Endodermal cell (in vitro differentiated cells): ENCODE measurements around the gene ARAP2. TPM values are rescaled to one million over a fixed set of nuclear protein-coding genes. Genes with fewer than 3 reads are reported as not detected.

Source experiments
- DNase-seq: peaks from one replicate; pipeline ENCODE4 v3.0.0-alpha.2; 2017
- H3K27ac ChIP-seq: 2 replicates; pipeline ENCODE4 v1.5.1; 2013; ENCODE audit warnings: mild to moderate bottlenecking, low read depth, low read length, moderate library complexity
- H3K27me3 ChIP-seq: 2 replicates; pipeline ENCODE4 v1.6.1; 2013; ENCODE audit warnings: mild to moderate bottlenecking, low read length, moderate library complexity; ENCODE audit not compliant: insufficient read depth, control insufficient read depth, poor library complexity, severe bottlenecking
- H3K36me3 ChIP-seq: 2 replicates; pipeline ENCODE4 v1.7.0; 2013; ENCODE audit warnings: mild to moderate bottlenecking, low read length, moderate library complexity; ENCODE audit not compliant: control insufficient read depth, insufficient read depth
- H3K4me1 ChIP-seq: one replicate; pipeline ENCODE4 v1.7.0; 2013; ENCODE audit warnings: low read length; ENCODE audit not compliant: control insufficient read depth, insufficient read depth
- H3K4me3 ChIP-seq: 2 replicates; pipeline ENCODE4 v1.5.1; 2013; ENCODE audit warnings: mild to moderate bottlenecking, low read length, moderate library complexity
- H3K9ac ChIP-seq: 2 replicates; pipeline ENCODE4 v1.6.1; 2013; ENCODE audit warnings: mild to moderate bottlenecking, low read length, moderate library complexity; ENCODE audit not compliant: poor library complexity, severe bottlenecking; ENCODE audit errors: extremely low read depth
- H3K9me3 ChIP-seq: 2 replicates; pipeline ENCODE4 v1.6.1; 2013; ENCODE audit warnings: mild to moderate bottlenecking, low read length, moderate library complexity; ENCODE audit not compliant: control insufficient read depth
- H3K27ac Mint-ChIP-seq: 2 replicates; pipeline ENCODE4 v1.8.0; 2020; ENCODE audit warnings: mixed read lengths
- H3K27me3 Mint-ChIP-seq: 2 replicates; pipeline ENCODE4 v1.8.0; 2021; ENCODE audit warnings: mild to moderate bottlenecking, mixed read lengths; ENCODE audit not compliant: insufficient read depth
- H3K36me3 Mint-ChIP-seq: 2 replicates; pipeline ENCODE4 v1.8.0; 2020; ENCODE audit warnings: low read depth, mixed read lengths
- H3K4me1 Mint-ChIP-seq: 2 replicates; pipeline ENCODE4 v1.8.0; 2020; ENCODE audit warnings: mixed read lengths
- H3K4me3 Mint-ChIP-seq: 2 replicates; pipeline ENCODE4 v1.8.0; 2020; ENCODE audit warnings: mild to moderate bottlenecking, moderate library complexity, mixed read lengths
- H3K9me3 Mint-ChIP-seq: 2 replicates; pipeline ENCODE4 v1.8.0; 2020; ENCODE audit warnings: mild to moderate bottlenecking, mixed read lengths
- CTCF ChIP-seq: fragments of 200-600 bp; sonication (generic); conservative IDR thresholded peaks from 2 replicates; pipeline ENCODE4 v1.5.0; 2021; ENCODE audit warnings: antibody characterized with exemption, mild to moderate bottlenecking
- WGBS, 2 experiments: methylation state at CpG; one replicate each; pipeline versions ENCODE4 v1.1.5 to v1.1.7; 2013; ENCODE audit warnings: missing lambda C conversion rate in 2 of 2, mixed read lengths in 1 of 2; ENCODE audit not compliant: insufficient coverage in 1 of 2, insufficient read length in 1 of 2; 5-methylcytosine and 5-hydroxymethylcytosine counted together
- total RNA-seq, 2 donors: library from RNA; stranded (reverse); fragmentation: NEBNext Ultra II Directional in 1 of 2; extraction: Animal tissue kit (Norgen Biotek cat#: 25700) in 1 of 2; gene quantifications; 2 replicates in 1 of 2; 3 replicates in 1 of 2; pipeline ENCODE4 v1.2.1, GENCODE V29; 2021

ARAP2 gene
- total RNA-seq, 2 donors from 2014 or later, result 2.2 to 5.5 TPM

GRCh38 chr4:36281384-36282106, 37.2 kb upstream of the ARAP2 start, which contains the start of gene DTHD1:
DTHD1 (plus strand) TSS chr4:36281616; CDS start chr4:36281759, 143 bp downstream.
- TF ChIP-seq CTCF, result no peak
- H3K36me3 Mint-ChIP-seq, result no peaks in the 10 kb centered on the region
- no peak within 1 kb of the TSS for H3K4me3 ChIP-seq
- H3K27ac ChIP-seq, result no peak within 1 kb of the TSS
- H3K9me3 ChIP-seq, result no peaks in the 10 kb centered on the region
- H3K27ac Mint-ChIP-seq, result no peak within 1 kb of the TSS
- H3K4me1 ChIP-seq, result peaks cover 4% of the 10 kb centered on the region
- H3K27me3 Mint-ChIP-seq, result no peaks in the 10 kb centered on the region
- 90 to 94% methylated on average over 3 to 5 of the region's 5 CpGs for WGBS, 2 experiments
- no peak for DNase-seq
- no peak within 1 kb of the TSS for H3K4me3 Mint-ChIP-seq
- H3K27me3 ChIP-seq, result no peaks in the 10 kb centered on the region
- H3K4me1 Mint-ChIP-seq, result peaks cover 14% of the 10 kb centered on the region
- no peaks in the 10 kb centered on the region for H3K36me3 ChIP-seq
- H3K9ac ChIP-seq, result no peak within 1 kb of the TSS
- H3K9me3 Mint-ChIP-seq, result no peaks in the 10 kb centered on the region

GRCh38 chr4:36280555-36280954, 36.2 kb upstream of the ARAP2 start:
- Histone ChIP-seq H3K9me3 (no peaks in the 10 kb centered on the region), H3K27ac (no peak overlapping the region), H3K36me3 (no peaks in the 10 kb centered on the region), H3K9ac (no peak overlapping the region), H3K4me3 (no peak overlapping the region), H3K27me3 (no peaks in the 10 kb centered on the region), H3K4me1 (peaks cover 4% of the 10 kb centered on the region)
- TF ChIP-seq CTCF, result peak; percentile 22
- Mint-ChIP-seq H3K27ac (no peak overlapping the region), H3K4me3 (no peak overlapping the region), H3K27me3 (no peaks in the 10 kb centered on the region), H3K4me1 (peaks cover 14% of the 10 kb centered on the region), H3K9me3 (no peaks in the 10 kb centered on the region), H3K36me3 (no peaks in the 10 kb centered on the region)
- peak; percentile 64 for DNase-seq
- WGBS, 2 experiments, result 58 to 72% methylated on average over 2 to 4 of the region's 4 CpGs

GRCh38 chr4:36278789-36279188, 34.5 kb upstream of the ARAP2 start:
- no peak for DNase-seq
- WGBS, 2 experiments, result 98 to 100% methylated on average over 2 of the region's 2 CpGs
- H3K36me3 Mint-ChIP-seq, result no peaks in the 10 kb centered on the region
- no peaks in the 10 kb centered on the region for H3K27me3 ChIP-seq
- H3K4me3 Mint-ChIP-seq, result no peak overlapping the region
- H3K4me1 ChIP-seq, result peaks cover 4% of the 10 kb centered on the region
- no peak for TF ChIP-seq CTCF
- no peak overlapping the region for H3K27ac Mint-ChIP-seq
- no peak overlapping the region for H3K27ac ChIP-seq
- H3K36me3 ChIP-seq, result no peaks in the 10 kb centered on the region
- no peaks in the 10 kb centered on the region for H3K9me3 ChIP-seq
- peaks cover 14% of the 10 kb centered on the region for H3K4me1 Mint-ChIP-seq
- H3K27me3 Mint-ChIP-seq, result no peaks in the 10 kb centered on the region
- no peak overlapping the region for H3K4me3 ChIP-seq
- no peaks in the 10 kb centered on the region for H3K9me3 Mint-ChIP-seq
- H3K9ac ChIP-seq, result no peak overlapping the region
